T1000 (cell line): ENCODE results near the gene ITPRID1.

ENCODE experiments used
- DNase-seq: peaks from one replicate; lab custom pipeline; 2025; ENCODE audit warnings: mixed read lengths; lab: John Stamatoyannopoulos, UW

ITPRID1 gene

DNA sequence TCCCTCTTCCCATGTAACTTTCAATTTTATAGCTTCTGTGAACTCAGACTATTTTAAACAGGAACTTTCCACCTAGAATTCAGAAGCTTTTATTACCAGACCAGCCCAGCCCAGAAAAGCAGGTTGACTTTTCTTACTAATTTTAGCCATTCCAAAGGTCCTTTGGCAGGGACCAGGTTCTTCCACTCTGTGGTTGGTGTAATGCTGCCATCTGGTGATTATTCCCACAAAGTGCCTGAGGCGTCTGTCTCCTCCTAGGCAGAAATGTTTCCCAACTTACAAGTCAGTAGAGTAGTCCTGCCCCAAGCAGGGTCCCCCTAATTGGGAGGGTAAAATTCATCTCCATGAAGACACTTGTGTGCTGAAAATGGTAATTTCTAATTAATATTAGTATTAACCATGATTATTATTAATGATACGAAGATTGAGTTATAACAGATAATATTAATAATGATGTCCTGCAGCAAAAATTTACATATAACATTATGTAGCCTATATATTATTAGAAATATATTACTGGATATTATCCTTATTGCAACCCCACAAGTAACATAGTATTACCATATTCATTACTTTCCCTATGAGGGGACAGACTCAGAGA lies 120.1 kb downstream of the ITPRID1 start:
- no peak for DNase-seq

DNA sequence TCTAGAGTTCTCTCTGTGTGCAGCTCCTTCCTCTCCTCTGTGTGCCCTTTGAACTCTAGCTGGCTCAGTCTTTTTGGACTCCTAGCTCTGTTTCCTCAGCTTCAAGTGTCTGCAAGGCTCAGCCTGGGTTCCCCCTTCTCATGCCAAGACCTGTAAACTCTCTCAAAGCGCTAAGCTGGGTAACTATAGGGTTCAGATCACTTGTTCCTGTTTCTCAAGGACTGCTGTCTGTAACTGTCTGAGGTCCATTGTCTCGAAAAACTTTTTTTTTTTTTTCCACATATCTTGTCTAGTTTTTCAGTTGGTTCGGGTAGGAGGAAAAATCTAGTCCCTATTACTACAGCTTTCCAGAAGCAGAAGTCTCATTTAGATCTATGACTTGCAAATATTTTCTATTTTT lies 126.5 kb downstream of the ITPRID1 start:
- no peak for DNase-seq

DNA sequence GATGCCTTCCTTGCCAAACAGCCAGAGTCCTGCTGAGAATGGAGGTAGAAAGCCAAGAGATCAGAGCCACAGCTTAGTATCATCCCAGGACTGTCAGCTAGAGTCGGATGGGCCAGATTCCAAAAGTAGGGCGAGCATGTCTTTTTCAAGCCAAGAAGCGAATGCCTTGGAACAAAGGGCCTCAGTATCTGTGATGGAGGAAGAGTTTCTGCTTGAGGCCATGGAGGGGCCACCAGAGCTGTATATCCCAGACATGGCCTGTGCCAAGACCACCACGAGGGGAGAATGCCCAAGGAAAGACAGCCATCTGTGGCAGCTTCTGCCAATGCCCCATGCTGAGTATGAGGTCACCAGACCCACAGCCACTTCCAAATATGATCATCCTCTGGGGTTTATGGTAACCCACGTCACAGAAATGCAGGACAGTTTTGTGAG lies 128.8 kb downstream of the ITPRID1 start:
- no peak for DNase-seq

DNA sequence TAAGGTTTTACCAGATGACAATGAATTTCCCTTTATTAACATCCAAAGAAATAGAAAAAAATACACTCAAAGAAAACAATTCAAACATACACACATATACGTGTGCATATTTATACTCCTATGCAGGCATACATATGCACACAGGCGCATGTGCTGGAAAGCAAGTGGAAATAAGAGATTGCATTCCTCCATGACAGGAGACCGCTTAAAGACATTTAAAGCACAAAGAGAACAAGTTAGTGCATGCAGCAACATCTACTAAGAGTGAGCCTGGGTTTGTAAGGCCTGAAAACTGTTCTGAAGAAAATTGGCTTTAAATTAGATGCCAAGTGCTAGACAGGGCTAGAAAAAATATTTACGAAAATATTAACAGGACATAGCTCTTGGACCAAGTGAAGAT lies 133.1 kb downstream of the ITPRID1 start:
- no peak for DNase-seq

DNA sequence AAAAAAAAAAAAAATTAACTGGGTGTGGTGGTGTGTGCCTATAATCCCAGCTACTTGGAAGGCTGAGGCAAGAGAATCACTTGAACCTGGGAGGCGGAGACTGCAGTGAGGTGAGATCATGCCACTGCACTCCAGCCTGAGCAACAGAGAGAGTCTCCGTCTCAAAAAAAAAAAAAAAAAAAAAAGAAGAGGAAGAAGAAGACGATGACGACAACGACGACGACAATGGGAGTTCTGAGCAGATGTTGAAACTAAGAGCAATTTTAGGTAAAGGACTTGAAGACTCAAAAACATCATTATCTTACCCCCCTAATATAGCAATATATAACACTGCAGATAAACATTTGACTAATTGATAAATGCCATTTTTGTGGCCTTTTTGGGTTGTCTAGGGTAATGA lies 133.6 kb downstream of the ITPRID1 start:
- no peak for DNase-seq

DNA sequence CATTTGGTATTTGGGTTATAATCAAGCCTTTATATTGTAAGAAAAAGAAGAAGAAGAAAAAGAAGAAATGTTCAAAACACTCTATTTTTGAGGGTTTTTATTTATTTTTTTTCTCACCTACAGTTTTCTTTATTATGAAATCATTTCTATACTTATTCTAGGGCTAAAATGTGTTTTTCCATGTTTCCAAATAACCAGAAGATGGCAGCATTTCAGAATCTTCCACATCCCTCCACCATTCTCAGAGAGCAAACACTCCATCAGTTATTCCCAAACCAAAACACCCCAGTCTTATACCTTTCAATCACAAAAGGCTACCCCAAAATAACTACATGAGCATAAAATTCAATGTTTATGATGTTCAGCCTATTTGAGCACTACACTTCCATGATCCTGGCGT lies 134.4 kb downstream of the ITPRID1 start:
- no peak for DNase-seq

DNA sequence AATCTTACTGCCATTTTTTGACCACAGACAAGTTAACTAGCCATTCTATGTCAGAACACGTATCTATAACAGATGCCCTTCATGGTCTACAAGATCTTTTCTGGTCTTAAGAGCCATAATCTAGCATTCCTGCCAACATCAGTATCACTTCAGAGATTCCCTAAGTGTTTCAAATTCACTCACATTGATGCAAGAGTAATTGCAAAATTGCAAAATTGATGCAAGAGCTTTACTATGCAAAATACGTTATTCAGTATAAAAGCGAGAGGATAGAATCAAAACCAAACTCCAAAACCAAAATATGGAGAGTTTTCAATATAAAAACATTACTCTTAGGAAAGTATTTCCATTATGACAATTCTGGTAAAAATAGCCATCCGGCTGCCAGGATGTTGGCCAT lies 135.0 kb downstream of the ITPRID1 start:
- no peak for DNase-seq

DNA sequence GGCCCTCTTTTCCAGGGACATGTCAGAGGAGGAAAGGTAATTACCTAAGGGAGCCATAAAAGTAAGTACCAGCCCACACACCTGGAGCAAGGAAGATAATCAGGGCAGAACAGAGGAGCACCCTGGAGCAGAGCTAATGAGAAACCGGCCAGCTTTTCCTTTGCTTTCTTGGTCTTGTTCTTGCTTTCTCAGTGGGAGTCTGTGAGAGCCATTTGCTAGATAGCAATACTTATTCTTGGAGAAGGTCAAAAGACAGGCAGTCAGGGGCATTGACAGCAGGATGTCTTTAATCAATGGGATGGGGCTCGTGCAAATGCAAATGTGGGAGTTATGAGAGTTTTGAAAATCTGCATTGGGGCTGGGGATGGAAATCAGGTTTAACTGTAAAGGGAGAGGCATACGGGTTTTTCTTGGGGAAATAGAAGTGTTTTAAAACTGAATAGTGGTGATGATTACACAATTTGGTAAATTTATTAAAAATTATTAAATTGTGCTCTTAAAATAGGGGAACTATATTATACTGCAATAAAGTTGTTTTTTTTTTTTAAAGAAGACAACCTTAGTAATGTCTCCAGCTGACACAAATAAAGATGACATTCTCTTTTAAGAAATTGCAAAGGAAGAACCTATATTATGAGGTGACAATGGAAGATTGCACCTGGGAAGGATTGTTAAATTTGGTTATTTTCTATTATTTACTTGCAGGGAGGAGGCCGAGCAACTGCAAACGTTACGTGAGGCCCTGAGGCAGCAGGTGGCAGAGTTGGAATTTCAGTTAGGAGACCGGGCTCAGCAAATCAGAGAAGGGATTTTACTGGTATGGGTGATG lies 137.6 kb downstream of the ITPRID1 start:
- no peak for DNase-seq

DNA sequence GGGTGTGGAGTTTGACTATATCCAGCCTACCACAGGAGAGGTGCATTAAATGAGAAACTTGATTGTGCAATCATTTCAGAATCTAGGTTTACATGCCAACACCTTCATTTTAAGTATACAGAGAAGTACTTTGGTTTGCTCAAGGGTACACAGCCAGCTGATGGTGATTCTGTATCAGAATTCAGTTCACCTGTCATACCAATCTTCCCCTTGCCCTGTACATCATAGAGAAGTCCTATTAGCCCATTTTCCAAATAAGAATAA lies 138.1 kb downstream of the ITPRID1 start:
- DNase-seq = no peak

DNA sequence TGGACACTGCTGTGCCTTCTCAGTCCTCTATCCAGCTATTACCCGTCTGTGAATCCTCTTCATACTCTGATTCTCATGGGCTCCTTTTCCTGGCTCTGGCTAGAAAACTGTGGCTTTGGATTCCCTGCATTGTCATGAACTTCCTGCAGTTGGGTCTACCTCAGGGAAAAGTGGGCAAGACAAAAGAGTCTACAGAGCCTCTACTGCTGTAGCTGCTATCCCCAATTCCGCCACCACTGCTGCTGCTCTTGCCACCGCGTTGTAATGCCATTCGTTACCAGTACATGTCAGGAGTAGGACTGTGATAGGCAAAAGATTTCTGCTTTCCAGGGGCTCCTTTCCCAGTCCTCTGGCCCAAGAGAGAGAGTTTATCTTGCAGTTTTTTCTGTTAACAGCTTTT lies 149.2 kb downstream of the ITPRID1 start:
- DNase-seq = no peak

DNA sequence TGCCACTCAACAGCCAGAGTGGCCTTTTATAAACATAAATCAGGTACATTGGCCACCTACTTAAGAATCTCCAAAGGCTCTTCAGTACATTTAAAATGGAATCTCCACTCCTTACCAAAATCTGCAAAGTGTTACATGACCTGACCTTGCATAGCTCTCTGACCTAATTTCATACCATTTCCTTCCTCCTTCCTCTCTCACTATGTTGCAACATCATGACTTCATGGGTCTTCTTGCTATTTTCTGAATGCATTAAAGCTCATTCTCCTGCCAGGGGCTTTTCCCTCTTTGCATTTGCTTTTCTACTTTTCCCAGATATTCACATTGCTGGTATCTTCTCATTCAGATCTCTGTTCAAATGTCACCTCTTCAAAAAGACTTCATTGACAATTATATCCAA lies 151.0 kb downstream of the ITPRID1 start:
- no peak for DNase-seq

DNA sequence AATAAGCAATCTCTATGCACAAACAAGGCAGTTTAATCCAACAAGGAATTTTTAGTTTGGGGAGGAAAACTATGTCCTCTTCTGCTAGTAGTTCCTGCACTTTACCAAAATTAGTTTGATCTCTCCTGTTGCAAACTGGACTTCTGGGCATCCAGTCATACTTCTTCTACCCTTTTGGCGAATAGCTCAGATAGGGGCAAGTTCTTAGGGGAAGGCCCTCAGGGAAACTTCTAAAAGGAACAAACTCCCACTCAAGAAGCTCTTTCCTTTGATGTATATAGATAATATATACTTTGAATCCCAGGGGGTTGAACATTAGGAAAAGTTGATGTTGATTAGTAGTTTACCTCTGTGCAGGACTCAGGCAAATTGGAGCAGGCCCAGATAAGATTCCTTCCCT lies 151.7 kb downstream of the ITPRID1 start:
- DNase-seq = no peak

DNA sequence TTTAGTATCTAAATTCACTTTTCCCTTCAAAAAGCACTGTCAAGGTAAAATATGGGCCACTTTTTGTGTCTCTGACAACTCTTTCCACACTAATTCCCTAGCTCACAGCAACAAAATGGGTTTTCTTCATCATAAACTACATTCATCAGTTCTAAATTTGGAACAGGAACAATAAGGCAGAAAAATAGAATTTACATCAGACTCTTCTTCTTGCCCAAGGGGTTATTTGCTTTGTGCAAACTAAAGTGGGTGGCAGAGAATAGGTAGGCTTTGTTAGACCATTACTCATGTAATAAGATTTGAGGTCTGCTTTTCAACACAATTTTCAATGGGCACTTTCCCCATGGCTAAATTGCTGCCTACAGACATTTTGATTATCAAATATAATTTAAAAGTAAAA lies 155.6 kb downstream of the ITPRID1 start:
- DNase-seq = no peak

DNA sequence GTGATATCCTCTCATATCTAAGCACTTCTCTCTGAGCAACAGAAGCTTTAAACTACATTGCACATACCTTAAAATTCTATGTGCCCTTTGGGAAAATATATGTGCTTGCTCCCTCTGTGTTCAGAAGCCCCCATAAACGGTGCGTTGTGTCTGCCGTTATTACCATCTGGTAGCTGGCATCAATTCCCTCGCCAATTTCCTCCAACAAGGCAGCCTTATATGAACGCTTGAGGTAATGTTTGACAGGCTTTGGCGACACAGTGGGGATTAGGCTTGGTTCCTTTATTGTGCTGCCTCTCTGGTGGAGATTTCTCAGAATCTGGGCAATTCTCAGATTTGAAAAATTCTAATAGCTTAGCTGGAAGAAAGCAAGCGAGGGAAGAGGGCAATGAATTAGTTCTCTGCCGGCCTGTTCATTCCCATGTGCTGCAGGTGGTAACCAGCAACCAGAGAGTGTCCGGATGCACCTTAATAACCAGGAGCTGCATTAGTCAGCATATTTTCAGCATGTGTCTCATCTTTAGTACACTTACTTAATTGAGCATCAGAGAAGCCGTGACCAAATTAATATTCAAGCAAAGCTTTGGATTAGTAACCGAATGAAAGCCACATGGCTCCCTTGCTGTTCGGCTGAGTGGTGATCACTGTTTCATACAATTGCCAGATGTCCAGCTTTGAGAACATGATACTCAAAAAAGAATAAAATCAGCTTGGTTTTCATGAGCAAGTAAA lies 165.8 kb downstream of the ITPRID1 start:
- DNase-seq = no peak

DNA sequence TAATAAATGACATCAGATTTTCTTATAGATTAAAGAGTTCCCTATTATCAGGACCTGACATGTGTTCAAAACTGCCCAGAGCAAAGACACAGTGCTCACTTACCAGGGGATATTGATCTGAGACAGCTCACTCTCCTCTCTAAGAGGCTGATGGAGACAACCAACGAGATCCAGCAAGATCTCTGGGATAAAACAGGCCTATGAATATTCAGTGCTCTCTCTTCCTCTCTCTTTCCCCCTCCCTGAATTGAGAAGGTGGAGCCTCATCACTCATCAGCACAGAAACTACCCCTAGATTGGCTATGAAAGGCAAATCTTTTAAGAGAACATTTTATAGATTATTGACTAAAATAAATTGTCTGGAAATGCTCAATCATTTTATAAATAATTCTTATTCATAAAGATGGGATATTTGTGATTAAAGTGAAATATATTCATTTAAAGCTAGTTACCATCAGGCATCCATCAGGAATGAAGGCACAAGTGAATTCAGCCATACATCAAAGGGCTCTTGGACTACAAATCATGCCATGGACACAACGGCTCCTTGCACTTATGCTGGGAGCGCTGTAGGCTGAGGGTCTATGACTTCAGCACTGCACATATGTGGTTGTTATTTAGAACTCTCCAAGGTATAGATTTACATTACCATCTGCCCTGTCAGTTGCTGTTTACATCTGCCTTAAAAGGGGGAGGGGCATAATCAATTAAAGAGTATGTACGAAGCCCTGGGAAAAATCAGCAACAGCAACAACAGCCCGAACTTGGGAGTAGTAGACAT lies 169.7 kb downstream of the ITPRID1 start:
- no peak for DNase-seq

DNA sequence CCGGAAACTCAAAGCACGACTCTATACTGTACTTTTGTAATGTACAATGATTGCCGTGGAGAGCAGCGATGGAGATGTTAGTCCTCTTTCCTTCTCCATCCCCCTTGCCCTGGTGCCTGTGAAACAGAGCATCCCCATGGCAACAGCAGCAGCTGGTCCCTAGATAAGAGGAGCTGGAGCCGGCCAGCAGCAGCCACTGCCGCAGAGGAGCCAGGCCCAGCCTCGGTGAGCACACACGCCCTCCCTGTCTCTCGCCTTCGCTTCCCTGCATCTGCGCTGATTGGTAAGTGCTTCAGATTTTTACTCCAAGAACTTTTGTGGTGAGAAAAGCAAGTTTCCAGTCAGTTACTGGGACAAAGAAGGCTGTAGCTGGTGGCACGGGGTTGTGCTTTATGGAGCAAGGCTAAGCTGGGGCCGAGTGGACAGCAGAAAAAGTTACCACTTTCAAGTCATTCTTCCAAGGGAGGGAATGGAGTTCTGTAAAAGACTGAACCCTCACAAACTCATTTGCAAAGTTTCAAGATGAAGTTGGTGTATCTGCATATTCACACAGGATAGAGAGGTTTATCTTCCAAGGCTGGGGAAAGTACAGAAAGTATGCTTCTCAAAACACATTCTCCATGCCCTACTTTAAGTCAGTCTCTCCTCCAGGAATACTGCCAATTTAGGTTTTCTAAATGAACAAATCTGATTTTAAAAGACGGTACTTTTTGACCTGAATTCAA lies 173.3 kb downstream of the ITPRID1 start, which contains the start of gene PPP1R17:
Gene PPP1R17 (plus strand): TSS at position 192 of the 725 bp plus-strand sequence. CDS start 5,227 bp downstream, outside the sequence.
- DNase-seq = no peak

DNA sequence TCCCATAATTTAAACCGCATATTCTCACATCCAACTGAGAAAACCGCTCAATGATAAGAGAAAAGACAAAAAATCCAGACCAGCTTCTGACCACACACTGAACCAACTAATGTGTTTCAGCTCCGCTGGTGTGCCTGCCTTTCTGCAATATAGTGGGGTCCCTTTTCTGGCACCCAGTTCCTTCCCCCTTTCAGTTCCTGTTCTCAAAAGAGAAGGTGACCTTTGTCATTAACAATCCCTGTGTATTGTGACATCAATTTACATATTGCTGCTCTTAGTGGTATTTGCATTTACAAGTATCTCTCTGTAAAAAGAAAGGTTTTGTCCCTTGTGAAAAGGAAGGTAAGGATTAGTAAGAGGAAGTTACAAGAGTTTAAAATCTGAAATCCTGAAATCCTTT lies 174.5 kb downstream of the ITPRID1 start:
- DNase-seq = no peak

DNA sequence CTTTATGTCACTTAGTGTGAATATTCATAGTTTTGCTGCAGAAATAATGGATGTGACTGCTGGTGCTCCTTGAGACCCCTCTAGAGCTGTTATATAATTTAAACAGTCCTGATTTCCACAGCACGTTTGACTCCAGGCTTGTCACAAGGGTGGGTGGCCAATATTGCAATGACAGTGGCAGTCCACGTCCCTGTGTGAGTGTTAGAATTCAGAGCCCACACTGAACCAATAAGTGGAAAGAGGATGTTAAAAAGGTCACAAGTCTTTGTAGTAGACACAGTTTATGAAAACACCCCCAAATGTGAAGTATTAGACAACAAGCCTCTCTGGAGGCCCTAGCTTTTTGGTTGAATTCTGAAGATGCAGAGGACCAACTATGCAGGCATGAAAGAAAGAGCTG lies 175.1 kb downstream of the ITPRID1 start:
- no peak for DNase-seq

DNA sequence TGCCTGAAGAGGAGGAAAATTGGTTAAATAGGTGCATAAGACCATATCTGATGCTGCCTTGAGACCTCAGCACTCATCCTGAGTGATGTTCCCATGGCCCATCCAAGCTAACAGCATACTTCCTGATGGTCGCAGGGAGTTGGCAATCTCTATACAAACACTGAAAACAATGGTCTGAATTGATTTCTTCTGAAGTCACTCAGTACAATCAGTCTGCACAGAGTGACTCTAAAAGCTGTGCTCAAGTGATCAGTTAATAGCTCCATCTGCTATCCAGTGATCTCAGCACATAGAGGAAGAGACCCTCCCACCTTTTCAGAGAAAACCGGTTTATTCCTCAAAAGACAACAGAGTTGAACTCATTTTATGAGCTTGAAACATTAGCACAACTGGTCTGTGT lies 177.0 kb downstream of the ITPRID1 start:
- no peak for DNase-seq

DNA sequence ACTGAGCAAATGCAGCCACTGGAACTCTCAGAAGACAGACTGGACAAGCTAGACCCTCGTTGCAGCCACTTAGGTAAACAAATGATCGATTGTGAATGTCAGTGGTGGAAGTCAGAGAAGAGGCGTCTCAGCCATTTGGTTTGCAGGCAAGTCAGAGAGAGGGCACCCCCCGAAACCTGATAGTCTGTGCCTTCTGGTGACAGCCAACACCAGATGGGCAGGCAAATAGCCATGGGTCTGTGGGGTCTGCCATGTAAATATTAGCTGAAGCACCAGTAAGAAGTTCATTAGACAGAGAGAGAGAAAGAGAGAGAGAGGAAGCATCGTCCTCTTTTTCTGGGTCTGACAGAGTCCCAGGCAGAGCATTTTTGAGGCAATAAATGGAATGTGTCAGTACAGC lies 178.6 kb downstream of the ITPRID1 start:
- no peak for DNase-seq

DNA sequence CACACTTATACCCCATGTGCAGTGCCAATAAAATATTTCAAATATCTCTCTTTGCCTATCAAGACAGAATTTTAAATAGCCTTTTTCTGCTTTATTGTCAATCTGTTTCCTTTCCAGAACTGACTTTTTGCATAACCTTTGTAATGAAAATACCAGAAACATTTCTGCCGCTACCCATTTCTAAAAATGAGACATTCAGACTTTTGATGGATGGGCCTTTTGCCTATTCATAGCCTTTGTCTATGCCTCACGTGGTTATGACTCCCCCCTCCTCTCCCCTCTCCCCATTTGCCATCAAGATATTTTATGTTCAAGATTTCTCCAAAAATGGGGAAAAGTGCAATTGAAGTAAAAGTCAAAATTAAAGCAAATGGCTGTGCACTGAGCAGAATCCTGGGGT lies 179.0 kb downstream of the ITPRID1 start:
- DNase-seq = no peak
